Measurements from ENCODE around the gene BRD2.

The BRD2 gene

DNA sequence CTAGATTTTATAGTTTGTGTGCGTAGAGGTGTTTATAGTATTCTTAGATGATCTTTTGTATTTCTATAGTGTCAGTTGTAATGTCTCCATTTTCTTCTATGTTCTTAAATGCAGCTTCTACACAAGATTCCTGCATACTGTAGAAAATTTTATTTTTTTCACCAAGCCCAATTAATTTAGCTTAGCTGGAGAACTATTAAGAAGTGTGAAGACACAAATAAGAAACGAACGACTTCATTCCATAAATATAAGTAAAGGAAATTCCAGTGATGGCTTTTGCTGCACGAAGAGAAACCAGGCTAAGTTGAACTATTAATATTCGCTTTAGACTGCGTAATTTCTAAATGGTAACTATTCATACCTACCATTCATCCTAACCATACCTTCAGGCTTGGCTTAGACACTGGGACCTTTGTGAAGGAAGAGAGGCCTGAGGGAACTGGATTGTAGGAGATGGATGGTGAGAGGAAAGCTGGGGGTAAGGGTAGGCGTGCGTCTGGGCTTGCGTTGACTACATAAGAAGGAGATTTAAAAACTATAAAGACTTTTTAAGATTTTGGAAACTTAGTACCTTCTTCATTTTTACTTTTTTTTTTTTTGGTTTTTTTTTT lies 25.1 kb downstream of the BRD2 start:
- no peak for DNase-seq (ENCODE audit: low spot score)

GRCh38 chr6:32995448-32995847 lies 27.1 kb downstream of the BRD2 start:
- no peak for DNase-seq (ENCODE audit: low spot score)

DNA sequence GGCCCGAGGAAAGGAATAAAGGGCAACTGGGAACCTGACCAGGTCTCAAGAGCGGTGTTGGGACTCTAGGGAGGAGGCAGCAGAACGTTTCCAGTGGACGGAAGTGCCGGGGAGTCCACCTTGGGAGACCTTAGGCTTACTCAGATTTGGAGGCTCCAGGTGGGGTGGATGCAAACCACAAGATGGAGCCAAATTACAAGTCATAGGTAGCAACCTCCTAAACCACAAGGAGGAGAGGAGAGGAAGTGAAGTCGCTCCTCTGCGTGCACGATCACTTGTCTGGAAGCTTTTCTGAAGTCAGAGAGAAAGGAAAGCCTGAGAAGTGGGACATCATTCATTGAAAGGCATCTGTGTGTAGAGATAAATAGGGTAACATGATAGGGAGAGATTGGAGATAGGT lies 31.7 kb downstream of the BRD2 start:
- peak; percentile 54 for DNase-seq (ENCODE audit: low spot score)

- no peak for DNase-seq (ENCODE audit: low spot score)
Observed at GRCh38 chr6:33001685-33002084, 33.3 kb downstream of the BRD2 start.

DNA sequence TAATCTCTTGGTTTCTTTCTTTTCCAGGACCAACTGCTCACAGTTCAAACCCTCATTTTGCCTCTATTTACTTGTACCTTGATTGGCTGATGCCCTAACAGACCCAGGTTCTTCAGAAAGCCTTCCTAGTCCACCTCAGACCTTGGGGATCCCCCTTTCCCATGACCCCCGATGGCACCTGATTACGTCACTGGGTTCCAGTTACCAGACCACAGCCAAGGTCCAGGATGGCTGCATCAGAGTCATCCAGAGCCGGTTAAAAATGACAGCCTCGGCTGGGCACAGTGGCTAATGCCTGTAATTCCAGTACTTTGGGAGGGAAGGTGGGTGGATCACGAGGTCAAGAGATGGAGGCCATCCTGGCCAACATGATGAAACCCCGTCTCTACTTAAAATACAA lies 36.5 kb downstream of the BRD2 start:
- no peak for DNase-seq (ENCODE audit: low spot score)

GRCh38 chr6:33007831-33008400 lies 39.5 kb downstream of the BRD2 start:
- no peak for DNase-seq (ENCODE audit: low spot score)

DNA sequence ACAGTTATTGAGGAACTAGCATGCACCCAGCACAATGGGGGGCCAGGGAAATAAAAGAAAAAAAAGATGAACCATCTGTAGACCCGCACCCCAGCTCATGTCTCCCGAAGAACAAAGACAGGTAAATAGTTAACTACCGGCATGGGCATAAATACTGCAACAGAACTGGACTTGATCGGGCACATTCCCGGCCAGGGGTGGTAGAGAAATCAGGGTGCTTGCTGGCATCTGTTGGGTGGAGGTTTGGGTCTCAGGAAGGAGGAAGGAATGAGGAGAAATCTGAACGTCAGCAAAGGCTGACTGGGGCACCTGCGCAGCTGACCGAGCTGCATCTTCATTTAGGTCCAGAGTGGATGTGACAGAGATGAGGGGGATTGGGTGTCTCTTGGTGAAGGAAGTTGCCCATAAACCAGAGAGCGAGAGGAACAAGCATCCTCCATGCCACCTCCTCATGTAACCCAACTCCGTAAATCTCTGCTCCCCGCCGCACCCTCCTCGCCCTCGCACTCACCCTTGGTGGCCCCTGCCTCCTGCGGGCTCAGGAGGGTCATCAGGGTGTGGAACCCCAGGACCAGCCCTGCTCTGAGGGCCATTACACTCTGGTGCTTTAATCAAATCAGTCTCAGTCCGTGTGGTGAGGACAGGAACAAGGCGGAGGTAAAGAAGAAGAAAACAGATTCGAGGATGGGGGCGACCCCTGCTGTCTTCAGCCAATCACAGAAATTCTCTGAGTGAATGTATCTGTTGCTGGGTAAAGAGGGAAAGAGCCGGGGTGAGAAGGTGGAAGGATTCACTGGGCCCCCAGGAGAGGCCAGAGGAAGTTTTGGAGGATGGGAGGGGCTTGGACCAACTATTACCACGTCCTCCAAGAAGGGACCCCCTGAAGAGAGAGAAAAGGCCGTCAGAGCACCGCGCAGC lies 40.8 kb downstream of the BRD2 start, which contains the start of gene HLA-DOA:
Gene HLA-DOA (minus strand): TSS at position 648 of the 918 bp plus-strand sequence.
- peak; percentile 45 for DNase-seq (ENCODE audit: low spot score)

GRCh38 chr6:33010356-33010755 lies 42.0 kb downstream of the BRD2 start:
- DNase-seq (ENCODE audit: low spot score): no peak

DNA sequence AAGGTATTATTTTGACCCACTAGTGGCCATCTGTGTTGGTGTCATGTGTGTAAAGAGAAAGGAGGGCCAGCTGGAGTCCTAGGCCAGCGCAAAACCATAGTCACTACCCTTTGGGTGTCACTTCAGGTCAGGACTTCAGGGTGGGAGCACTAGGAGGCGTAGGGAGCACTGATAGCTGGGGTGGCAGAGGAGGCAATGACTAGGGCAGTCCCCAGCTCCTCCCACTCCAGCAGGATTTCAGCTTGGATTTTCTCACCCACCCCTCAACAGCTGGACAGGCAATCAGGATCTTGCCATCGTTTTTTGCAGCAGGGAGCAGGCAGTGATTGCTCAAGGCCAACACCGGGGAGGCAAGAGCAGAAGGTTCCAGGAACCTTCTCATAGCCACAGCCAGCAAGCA lies 45.2 kb downstream of the BRD2 start:
- no peak for DNase-seq (ENCODE audit: low spot score)

GRCh38 chr6:33014841-33015634 lies 46.6 kb downstream of the BRD2 start:
- peak; percentile 95 for DNase-seq (ENCODE audit: low spot score)

GRCh38 chr6:33015798-33016197 lies 47.4 kb downstream of the BRD2 start:
- no peak for DNase-seq (ENCODE audit: low spot score)

GRCh38 chr6:33017018-33017417 lies 48.6 kb downstream of the BRD2 start:
- no peak for DNase-seq (ENCODE audit: low spot score)

DNA sequence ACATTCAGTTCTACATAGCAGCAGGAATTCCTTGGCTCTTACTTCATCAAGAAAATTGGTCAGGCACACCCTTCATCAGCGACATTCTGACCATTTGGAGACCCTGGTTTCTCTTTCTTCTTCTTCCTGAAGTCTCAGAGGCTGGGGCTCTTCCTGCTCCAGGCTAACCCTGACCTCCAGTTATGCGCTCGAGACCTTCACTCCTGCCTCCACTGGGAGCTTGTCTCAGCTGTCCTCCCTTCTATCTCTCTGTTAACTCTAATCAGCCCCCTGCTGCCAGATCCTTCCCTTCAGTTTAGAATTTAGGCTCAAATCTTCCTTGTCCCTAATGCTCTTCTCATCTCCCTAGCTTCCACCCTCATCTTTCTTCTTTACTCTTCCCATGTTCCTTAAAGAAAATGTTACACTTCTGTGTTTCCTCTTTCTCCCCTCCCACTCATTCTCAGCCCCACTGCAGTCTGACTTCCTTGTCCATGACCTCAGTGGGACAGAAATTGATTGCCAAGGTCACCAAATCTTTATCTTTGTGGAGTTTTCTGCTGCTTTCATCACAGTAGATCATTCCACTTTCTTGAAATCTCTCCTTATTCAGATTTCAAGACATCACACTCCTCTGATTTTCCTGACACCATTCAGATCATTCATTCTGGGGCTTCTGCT lies 49.4 kb downstream of the BRD2 start:
- no peak for DNase-seq (ENCODE audit: low spot score)

DNA sequence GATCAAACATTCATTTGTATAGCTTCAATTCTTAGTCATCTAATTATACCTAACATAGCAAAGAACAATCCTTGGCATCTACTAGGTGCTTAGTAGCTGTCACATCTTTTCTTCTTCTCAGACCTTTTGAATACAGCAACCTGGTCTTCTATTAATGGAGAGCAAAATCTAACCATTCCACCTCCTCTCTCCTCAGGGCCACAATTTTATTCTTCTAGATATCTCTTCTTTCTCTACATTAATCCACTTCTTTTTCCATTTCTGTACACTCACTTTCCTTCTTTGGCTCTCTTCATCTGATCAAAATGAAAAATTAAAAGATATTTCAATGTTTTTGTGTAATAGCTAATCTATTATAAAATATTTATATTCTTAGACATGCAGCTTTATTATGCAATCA lies 50.0 kb downstream of the BRD2 start:
- DNase-seq (ENCODE audit: low spot score): no peak

- no peak for DNase-seq (ENCODE audit: low spot score)
Observed at GRCh38 chr6:33018904-33019303, 50.5 kb downstream of the BRD2 start.

- DNase-seq (ENCODE audit: low spot score): no peak
Observed at GRCh38 chr6:33019372-33019771, 51.0 kb downstream of the BRD2 start.

GRCh38 chr6:33021917-33022316 lies 53.5 kb downstream of the BRD2 start:
- no peak for DNase-seq (ENCODE audit: low spot score)

DNA sequence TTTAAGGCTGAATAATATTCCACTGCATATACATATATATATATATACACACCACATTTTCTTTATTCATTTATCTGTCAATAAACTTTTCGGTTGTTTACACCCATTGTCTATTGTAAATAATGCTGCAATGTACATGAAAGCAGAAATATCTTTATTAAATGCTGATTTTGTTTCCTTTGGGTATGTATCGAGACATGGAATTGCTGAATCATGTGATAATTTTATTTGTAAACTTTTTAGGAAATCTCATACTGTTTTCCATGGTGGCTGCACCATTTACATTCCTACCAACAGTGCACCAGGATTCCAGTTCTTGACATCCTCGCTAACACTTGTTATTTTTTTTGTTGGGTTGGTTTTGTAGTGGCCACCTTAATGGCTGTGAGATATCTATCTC lies 55.1 kb downstream of the BRD2 start:
- no peak for DNase-seq (ENCODE audit: low spot score)

- no peak for DNase-seq (ENCODE audit: low spot score)
Observed at GRCh38 chr6:33024521-33024920, 56.1 kb downstream of the BRD2 start.

DNA sequence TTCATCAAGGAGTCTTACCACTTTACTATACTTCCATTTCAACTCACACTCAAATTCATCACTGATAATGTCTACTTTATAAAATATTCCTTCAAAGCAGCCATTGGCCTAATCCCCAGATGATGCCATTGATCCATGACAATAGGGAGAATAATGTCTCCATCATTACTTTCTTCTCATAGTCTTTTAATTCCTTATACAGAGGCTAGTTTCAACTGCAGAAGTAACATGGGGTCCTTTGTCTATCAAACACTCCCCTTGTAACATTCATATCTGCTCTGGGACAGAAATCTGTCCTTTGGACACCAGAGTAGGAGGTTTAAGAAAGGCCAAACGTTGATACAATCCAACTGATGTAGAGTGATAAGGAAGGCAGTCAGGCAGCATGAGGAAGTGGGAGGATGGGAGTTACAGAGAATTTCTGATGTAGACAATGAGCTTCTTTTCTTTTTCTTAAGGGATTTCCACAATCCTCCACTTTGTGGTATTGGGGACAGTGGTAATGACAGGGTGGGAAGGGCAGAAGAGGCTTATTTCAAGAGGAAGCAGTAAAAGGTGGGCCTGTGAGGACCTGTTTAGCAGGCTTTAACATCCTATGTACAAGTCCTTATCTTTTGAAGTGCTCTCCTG lies 59.9 kb downstream of the BRD2 start:
- DNase-seq (ENCODE audit: low spot score): no peak
